Parathyroid adenoma (tissue), 2 donors: ENCODE data around the gene PLPP2.

Source experiments
- H2AFZ ChIP-seq: fragments of 300-600 bp; sonication (generic); one replicate; pipeline ENCODE4 v1.7.0; 2017; ENCODE audit warnings: antibody characterized with exemption, mild to moderate bottlenecking
- H3K27ac ChIP-seq: fragments of 300-600 bp; sonication (generic); one replicate; pipeline ENCODE4 v1.7.0; 2017
- H3K27me3 ChIP-seq: fragments of 300-600 bp; sonication (generic); one replicate; pipeline ENCODE4 v1.7.0; 2017; ENCODE audit warnings: low read length; ENCODE audit not compliant: control insufficient read depth, insufficient read depth
- H3K36me3 ChIP-seq: fragments of 300-600 bp; sonication (generic); one replicate; pipeline ENCODE4 v1.7.0; 2017; ENCODE audit warnings: low read length; ENCODE audit not compliant: control insufficient read depth, insufficient read depth
- H3K4me1 ChIP-seq: fragments of 300-600 bp; sonication (generic); one replicate; pipeline ENCODE4 v1.7.0; 2017; ENCODE audit warnings: control low read depth
- H3K4me2 ChIP-seq: fragments of 300-600 bp; sonication (generic); one replicate; pipeline ENCODE4 v1.7.0; 2017; ENCODE audit warnings: low read length
- H3K4me3 ChIP-seq: fragments of 300-600 bp; sonication (generic); one replicate; pipeline ENCODE4 v1.7.0; 2017; ENCODE audit warnings: low read depth, low read length
- H3K79me2 ChIP-seq: fragments of 300-600 bp; sonication (generic); one replicate; pipeline ENCODE4 v1.7.0; 2017; ENCODE audit warnings: control low read depth
- H3K9ac ChIP-seq: fragments of 300-600 bp; sonication (generic); one replicate; pipeline ENCODE4 v1.7.0; 2017; ENCODE audit warnings: mild to moderate bottlenecking
- H3K9me3 ChIP-seq: fragments of 300-600 bp; sonication (generic); one replicate; pipeline ENCODE4 v1.7.0; 2017; ENCODE audit warnings: low read length; ENCODE audit not compliant: control insufficient read depth
- CTCF ChIP-seq: fragments of 300-600 bp; sonication (generic); IDR thresholded peaks from one replicate; pipeline ENCODE4 v1.7.0; 2017; ENCODE audit warnings: antibody characterized with exemption, mild to moderate bottlenecking
- donor health status: primary hyperparathyroidism.

PLPP2 gene

GRCh38 chr19:294341-294945 is 3.2 kb upstream of the PLPP2 start:
- Histone ChIP-seq H3K4me1 (peaks cover 8% of the 10 kb centered on the region), H3K79me2 (no peaks in the 10 kb centered on the region), H3K27ac (peak overlapping the region; percentile 5), H2AFZ (peak overlapping the region; percentile 57), H3K4me2 (no peak overlapping the region), H3K9me3 (no peaks in the 10 kb centered on the region), H3K4me3 (no peak overlapping the region), H3K36me3 (no peaks in the 10 kb centered on the region), H3K27me3 (peaks cover 2% of the 10 kb centered on the region), H3K9ac (no peak overlapping the region)
- TF ChIP-seq CTCF, result no peak

GRCh38 chr19:293436-294110 is 2.4 kb upstream of the PLPP2 start:
- Histone ChIP-seq H3K4me3 (no peak overlapping the region), H3K79me2 (no peaks in the 10 kb centered on the region), H2AFZ (no peak overlapping the region), H3K27ac (peak overlapping the region; percentile 3), H3K9me3 (no peaks in the 10 kb centered on the region), H3K36me3 (no peaks in the 10 kb centered on the region), H3K4me2 (no peak overlapping the region), H3K9ac (no peak overlapping the region), H3K4me1 (peaks cover 8% of the 10 kb centered on the region), H3K27me3 (peaks cover 2% of the 10 kb centered on the region)
- TF ChIP-seq CTCF, result no peak

GRCh38 chr19:292951-293350 is 1.7 kb upstream of the PLPP2 start:
- TF ChIP-seq CTCF, result no peak
- H3K27me3 ChIP-seq, result peaks cover 2% of the 10 kb centered on the region
- H3K9ac ChIP-seq, result no peak overlapping the region
- H3K36me3 ChIP-seq, result no peaks in the 10 kb centered on the region
- no peak overlapping the region for H3K4me2 ChIP-seq
- H3K27ac ChIP-seq, result no peak overlapping the region
- no peaks in the 10 kb centered on the region for H3K9me3 ChIP-seq
- H2AFZ ChIP-seq, result no peak overlapping the region
- H3K4me3 ChIP-seq, result no peak overlapping the region
- no peaks in the 10 kb centered on the region for H3K79me2 ChIP-seq
- H3K4me1 ChIP-seq, result peaks cover 8% of the 10 kb centered on the region

- H3K36me3 ChIP-seq, result no peaks in the 10 kb centered on the region
- TF ChIP-seq CTCF, result no peak
- H3K9me3 ChIP-seq, result no peaks in the 10 kb centered on the region
- no peak overlapping the region for H3K9ac ChIP-seq
- peaks cover 2% of the 10 kb centered on the region for H3K27me3 ChIP-seq
- no peak overlapping the region for H3K4me2 ChIP-seq
- peaks cover 8% of the 10 kb centered on the region for H3K4me1 ChIP-seq
- no peak overlapping the region for H3K27ac ChIP-seq
- H3K4me3 ChIP-seq, result no peak overlapping the region
- H2AFZ ChIP-seq, result no peak overlapping the region
- H3K79me2 ChIP-seq, result no peaks in the 10 kb centered on the region
Observed at GRCh38 chr19:292281-292884, 1.2 kb upstream of the PLPP2 start.
